T-helper 1 cell treated with Interleukin-12 subunit alpha and Interleukin-12 subunit beta and Interleukin-4 antibody, amounts not matched to agents 30 ng/mL and 1 ng/mL, for 36 hours (primary cell): ENCODE measurements around the gene YJEFN3. TPM values are rescaled to one million over a fixed set of nuclear protein-coding genes. Genes with fewer than 3 reads are reported as not detected.

ENCODE experiments used
- intact Hi-C: fragments of 100-400 bp; cut with micrococcal nuclease; formaldehyde crosslinking; loops from one replicate; pipeline ENCODE4 v1.15.1; 2024
- total RNA-seq: library from RNA; stranded (reverse); gene quantifications from 2 replicates; pipeline ENCODE4 v1.2.3, GENCODE V29; 2022

Gene YJEFN3
- 11.7 and 11.8 TPM in 2 replicates for total RNA-seq

GRCh38 chr19:19528721-19529490, at the start of gene YJEFN3:
Gene YJEFN3, plus strand, starts transcription at chr19:19528911. Its CDS starts 22 bp downstream, at chr19:19528933.
- intact Hi-C loops: no loop called here

GRCh38 chr19:19480688-19481087, 48.0 kb upstream of the YJEFN3 start:
- intact Hi-C loops: loop anchor here (10.0 kb wide), 1 partner anchor 446 kb away; the partner anchor contains the start of genes ARMC6 and SUGP2

GRCh38 chr19:19482809-19483596, 45.7 kb upstream of the YJEFN3 start:
- intact Hi-C loops: loop anchor here (10.0 kb wide), 1 partner anchor 448 kb away; the partner anchor contains the start of genes ARMC6 and SUGP2

- intact Hi-C loops: loop anchor here (10.0 kb wide), 1 partner anchor 451 kb away; the partner anchor contains the start of genes ARMC6 and SUGP2
Observed at GRCh38 chr19:19485161-19485997, 43.3 kb upstream of the YJEFN3 start.

GRCh38 chr19:19485998-19486290, 42.8 kb upstream of the YJEFN3 start:
- intact Hi-C loops: loop anchor here (10.0 kb wide), 1 partner anchor 451 kb away; the partner anchor contains the start of genes ARMC6 and SUGP2

- intact Hi-C loops: loop anchor here (10.0 kb wide), 1 partner anchor 452 kb away; the partner anchor contains the start of genes ARMC6 and SUGP2
Observed at GRCh38 chr19:19486343-19487076, 42.2 kb upstream of the YJEFN3 start.

- intact Hi-C loops: loop anchor here (10.0 kb wide), 1 partner anchor 453 kb away; the partner anchor contains the start of genes ARMC6 and SUGP2
Observed at GRCh38 chr19:19487077-19487949, 41.4 kb upstream of the YJEFN3 start.

- intact Hi-C loops: loop anchor here (2.0 to 10.0 kb wide), 2 partner anchors 349 to 453 kb away; partner anchors contain the start of genes ARMC6, SUGP2 and TMEM161A
Observed at GRCh38 chr19:19487950-19488874, 40.5 kb upstream of the YJEFN3 start.

GRCh38 chr19:19488875-19489690, 39.6 kb upstream of the YJEFN3 start:
- intact Hi-C loops: loop anchor here (1.0 to 10.0 kb wide), 11 partner anchors 15 to 454 kb away; partner anchors contain the start of genes ARMC6, BORCS8, GATAD2A and MAU2

GRCh38 chr19:19489804-19490204, 38.9 kb upstream of the YJEFN3 start:
- intact Hi-C loops: loop anchor here (1.0 to 10.0 kb wide), 14 partner anchors 16 to 455 kb away; partner anchors contain the start of genes ARMC6, BORCS8, GATAD2A and MAU2

- intact Hi-C loops: loop anchor here (1.0 kb wide), 3 partner anchors 124 to 344 kb away; no protein-coding TSS in a partner anchor
Observed at GRCh38 chr19:19490214-19490968, 38.3 kb upstream of the YJEFN3 start.

GRCh38 chr19:19491321-19492025, 37.2 kb upstream of the YJEFN3 start:
- intact Hi-C loops: no loop called here

- intact Hi-C loops: no loop called here
Observed at GRCh38 chr19:19492026-19492610, 36.6 kb upstream of the YJEFN3 start.

- intact Hi-C loops: no loop called here
Observed at GRCh38 chr19:19493841-19494546, 34.7 kb upstream of the YJEFN3 start.
